Stomach (tissue), 9 donors: ENCODE data around the gene FUS. TPM values are rescaled to one million over a fixed set of nuclear protein-coding genes. Genes with fewer than 3 reads are reported as not detected.
A peak's percentile ranks its signal among the peaks of the same experiment; 100 is the strongest.

Experiments used
- DNase-seq, 2 donors: peaks; one replicate each; pipeline versions ENCODE4 v3.0.0 to v3.0.0-alpha.2; 2013 to 2019
- H3K27ac ChIP-seq, 5 donors: fragments of 200-600 bp in 4 of 5; sonication (generic) in 4 of 5; one replicate each; pipeline ENCODE4 v1.5.1; 2013 to 2019; ENCODE audit warnings: mild to moderate bottlenecking in 1 of 5, moderate library complexity in 1 of 5
- H3K27me3 ChIP-seq, 3 donors: fragments of 200-600 bp; sonication (generic); one replicate each; pipeline ENCODE4 v1.5.1; 2017 to 2019; ENCODE audit warnings: mixed run types in 1 of 3
- H3K36me3 ChIP-seq, 4 donors: fragments of 200-600 bp; sonication (generic); 1 replicate in 3 of 4; 2 replicates in 1 of 4; pipeline ENCODE4 v1.5.1; 2016 to 2019
- H3K4me1 ChIP-seq, 4 donors: fragments of 200-600 bp; sonication (generic); one replicate each; pipeline ENCODE4 v1.5.1; 2016 to 2019
- H3K4me3 ChIP-seq, 4 donors: fragments of 200-600 bp; sonication (generic) in 3 of 4; one replicate each; pipeline ENCODE4 v1.5.1; 2016 to 2019; ENCODE audit warnings: mild to moderate bottlenecking in 1 of 4
- H3K9me3 ChIP-seq, 4 donors: fragments of 200-600 bp; sonication (generic); one replicate each; pipeline ENCODE4 v1.5.1; 2016 to 2019
- EP300 ChIP-seq: sonication (generic); formaldehyde crosslinking; IDR thresholded peaks from one replicate; pipeline ENCODE4 v1.6.1; 2017; ENCODE audit warnings: antibody characterized with exemption
- POLR2A ChIP-seq, 4 donors: fragments of 450-650 bp; IDR thresholded peaks; one replicate each; pipeline ENCODE4 v1.6.1; 2016; ENCODE audit warnings: antibody characterized with exemption in 4 of 4, control low read depth in 2 of 4, mild to moderate bottlenecking in 1 of 4, moderate library complexity in 1 of 4
- POLR2AphosphoS5 ChIP-seq, 3 donors: sonication (generic); formaldehyde crosslinking; IDR thresholded peaks; one replicate each; pipeline ENCODE4 v1.6.1; 2016; ENCODE audit warnings: antibody characterized with exemption in 3 of 3
- WGBS, 5 donors: extraction: QIAGEN DNeasy Blood & Tissue Kit in 3 of 5; methylation state at CpG; one replicate each; pipeline versions ENCODE4 v1.1.5 to v1.1.7; 2013 to 2018; 5-methylcytosine and 5-hydroxymethylcytosine counted together
- intact Hi-C: fragments of 100-400 bp; cut with DNase I; formaldehyde crosslinking; loops from one replicate; pipeline ENCODE4 v1.15.1; 2023; ENCODE audit warnings: low total_unique reads
- polyA plus RNA-seq, 3 donors: library from polyadenylated mRNA; stranded (reverse); fragments of 200-250 nt; gene quantifications; one replicate each; pipeline ENCODE4 v1.2.3, GENCODE V29; 2013
- total RNA-seq, 5 donors: library from RNA; depleted of rRNA; stranded (reverse); fragments of >200 nt; gene quantifications; one replicate each; pipeline versions ENCODE4 v1.1.0 to v1.2.3, GENCODE V29; 2014 to 2016
- TF ChIP-seq, protein P1 (sequence below), 7 experiments: fragments of 450-650 bp in 4 of 7; fragments of 200-600 bp in 3 of 7; sonication (generic) in 3 of 7; IDR thresholded peaks; one replicate each; pipeline ENCODE4 v1.5.1; 2016 to 2019; ENCODE audit warnings: antibody characterized with exemption in 7 of 7, control low read depth in 2 of 7, mild to moderate bottlenecking in 1 of 7
- donor health status: healthy with polysubstance abuse.
- donor health status: Bipolar disorder and iron deficiency.
- donor health status: healthy.

Gene FUS
- total and polyA plus RNA-seq, 8 donors: 41.1 to 175 (median 122) TPM

GRCh38 chr16:31183432-31184428 is 3.8 kb downstream of the FUS start:
- peak overlapping the region in 1 of 4 donors; percentile 80 for H3K4me3 ChIP-seq
- WGBS, 5 donors: 68 to 80% (median 77%) methylated on average over 10 of the region's 10 CpGs
- peaks cover 64 to 66% (median 66%) of the 10 kb centered on the region in 4 donors for H3K36me3 ChIP-seq
- H3K27me3 ChIP-seq: no peaks in the 10 kb centered on the region
- TF ChIP-seq POLR2A (IDR thresholded peaks at IDR 0.05): no peak
- no peak for TF ChIP-seq EP300
- TF ChIP-seq POLR2AphosphoS5 (IDR thresholded peaks at IDR 0.05): no peak
- TF ChIP-seq, protein P1, sequence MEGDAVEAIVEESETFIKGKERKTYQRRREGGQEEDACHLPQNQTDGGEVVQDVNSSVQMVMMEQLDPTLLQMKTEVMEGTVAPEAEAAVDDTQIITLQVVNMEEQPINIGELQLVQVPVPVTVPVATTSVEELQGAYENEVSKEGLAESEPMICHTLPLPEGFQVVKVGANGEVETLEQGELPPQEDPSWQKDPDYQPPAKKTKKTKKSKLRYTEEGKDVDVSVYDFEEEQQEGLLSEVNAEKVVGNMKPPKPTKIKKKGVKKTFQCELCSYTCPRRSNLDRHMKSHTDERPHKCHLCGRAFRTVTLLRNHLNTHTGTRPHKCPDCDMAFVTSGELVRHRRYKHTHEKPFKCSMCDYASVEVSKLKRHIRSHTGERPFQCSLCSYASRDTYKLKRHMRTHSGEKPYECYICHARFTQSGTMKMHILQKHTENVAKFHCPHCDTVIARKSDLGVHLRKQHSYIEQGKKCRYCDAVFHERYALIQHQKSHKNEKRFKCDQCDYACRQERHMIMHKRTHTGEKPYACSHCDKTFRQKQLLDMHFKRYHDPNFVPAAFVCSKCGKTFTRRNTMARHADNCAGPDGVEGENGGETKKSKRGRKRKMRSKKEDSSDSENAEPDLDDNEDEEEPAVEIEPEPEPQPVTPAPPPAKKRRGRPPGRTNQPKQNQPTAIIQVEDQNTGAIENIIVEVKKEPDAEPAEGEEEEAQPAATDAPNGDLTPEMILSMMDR (IDR thresholded peaks at IDR 0.05): no peak
- H3K27ac ChIP-seq: no peak overlapping the region
- peaks cover 23 to 71% (median 54%) of the 10 kb centered on the region in 4 donors for H3K4me1 ChIP-seq
- no peak for DNase-seq
- intact Hi-C loops: loop anchor here (10.0 kb wide), 1 partner anchor 271 kb away; the partner anchor contains the start of gene ARMC5
- H3K9me3 ChIP-seq: no peaks in the 10 kb centered on the region

DNA sequence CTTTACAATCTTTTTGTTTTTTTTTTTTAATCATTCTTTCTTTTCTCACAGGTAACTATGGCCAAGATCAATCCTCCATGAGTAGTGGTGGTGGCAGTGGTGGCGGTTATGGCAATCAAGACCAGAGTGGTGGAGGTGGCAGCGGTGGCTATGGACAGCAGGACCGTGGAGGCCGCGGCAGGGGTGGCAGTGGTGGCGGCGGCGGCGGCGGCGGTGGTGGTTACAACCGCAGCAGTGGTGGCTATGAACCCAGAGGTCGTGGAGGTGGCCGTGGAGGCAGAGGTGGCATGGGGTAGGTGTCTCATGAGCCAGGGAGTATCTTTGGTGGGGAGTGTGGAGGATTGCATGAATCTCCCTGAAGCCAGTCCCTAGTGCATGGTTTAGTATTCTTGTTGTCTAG is 4.9 kb downstream of the FUS start:
- no peak for DNase-seq
- 93 to 96% (median 95%) methylated on average over 14 of the region's 14 CpGs for WGBS, 5 donors
- no peaks in the 10 kb centered on the region for H3K9me3 ChIP-seq
- no peak overlapping the region for H3K27ac ChIP-seq
- H3K36me3 ChIP-seq: peaks cover 76 to 78% (median 77%) of the 10 kb centered on the region in 4 donors
- no peak for TF ChIP-seq POLR2AphosphoS5 (IDR thresholded peaks at IDR 0.05)
- TF ChIP-seq, protein P1 (IDR thresholded peaks at IDR 0.05): no peak
- TF ChIP-seq EP300: no peak
- TF ChIP-seq POLR2A (IDR thresholded peaks at IDR 0.05): no peak
- intact Hi-C loops: loop anchor here (10.0 kb wide), 1 partner anchor 270 kb away; the partner anchor contains the start of gene ARMC5
- H3K27me3 ChIP-seq: no peaks in the 10 kb centered on the region
- H3K4me1 ChIP-seq: peaks cover 23 to 65% (median 48%) of the 10 kb centered on the region in 4 donors
- H3K4me3 ChIP-seq: no peak overlapping the region

DNA sequence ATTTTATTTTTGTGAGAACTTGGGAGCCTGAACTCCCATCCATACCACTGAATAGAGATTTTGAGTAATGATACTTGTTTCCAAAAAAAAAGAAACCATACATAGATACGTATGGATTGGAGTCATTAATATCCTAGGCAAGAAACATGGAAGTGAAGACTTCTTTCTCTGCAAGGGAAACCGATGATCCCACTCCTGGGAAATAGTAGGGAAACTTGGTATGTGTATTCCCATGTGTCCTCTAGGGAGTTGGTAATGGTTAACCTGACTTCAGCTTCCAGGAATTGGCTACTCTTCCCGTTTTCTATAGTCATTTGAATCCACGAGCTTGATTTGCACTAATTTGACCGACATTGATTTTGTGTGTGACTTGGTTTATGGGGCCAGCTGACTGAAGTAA is 5.4 kb downstream of the FUS start:
- 61 to 76% (median 70%) methylated on average over 5 of the region's 5 CpGs for WGBS, 5 donors
- TF ChIP-seq POLR2AphosphoS5 (IDR thresholded peaks at IDR 0.05) (no peak), POLR2A (IDR thresholded peaks at IDR 0.05) (no peak), EP300 (no peak)
- TF ChIP-seq, protein P1 (IDR thresholded peaks at IDR 0.05): no peak
- Histone ChIP-seq H3K9me3 (no peaks in the 10 kb centered on the region), H3K36me3 (peaks cover 80 to 82% (median 82%) of the 10 kb centered on the region in 4 donors), H3K4me3 (no peak overlapping the region), H3K4me1 (peaks cover 23 to 65% (median 48%) of the 10 kb centered on the region in 4 donors), H3K27ac (no peak overlapping the region), H3K27me3 (no peaks in the 10 kb centered on the region)
- intact Hi-C loops: loop anchor here (10.0 kb wide), 1 partner anchor 269 kb away; the partner anchor contains the start of gene ARMC5
- no peak for DNase-seq

DNA sequence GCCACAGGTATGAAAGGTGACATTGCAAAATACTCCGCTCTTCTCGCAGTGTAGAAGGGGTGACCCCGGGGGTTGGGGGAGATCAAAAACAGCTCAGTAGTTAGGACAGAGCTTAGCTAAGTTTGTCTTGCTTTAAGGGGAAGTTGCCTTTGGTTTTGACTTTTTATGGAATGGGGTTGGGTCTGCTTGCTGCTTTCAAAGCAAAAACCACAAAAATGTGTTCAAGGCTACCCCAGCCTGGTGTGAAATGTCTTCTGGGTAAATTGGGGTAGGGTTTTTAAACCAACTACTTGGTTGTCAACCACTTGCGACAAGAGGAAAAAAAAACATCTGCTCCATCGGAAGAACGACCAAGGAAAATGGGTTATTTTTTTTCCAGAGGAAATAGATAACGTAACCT is 6.2 kb downstream of the FUS start:
- no peaks in the 10 kb centered on the region for H3K27me3 ChIP-seq
- intact Hi-C loops: loop anchor here (10.0 kb wide), 1 partner anchor 269 kb away; the partner anchor contains the start of gene ARMC5
- H3K9me3 ChIP-seq: no peaks in the 10 kb centered on the region
- TF ChIP-seq, protein P1 (IDR thresholded peaks at IDR 0.05): no peak
- TF ChIP-seq POLR2AphosphoS5 (IDR thresholded peaks at IDR 0.05) (no peak), EP300 (no peak), POLR2A (IDR thresholded peaks at IDR 0.05) (no peak)
- H3K27ac ChIP-seq: no peak overlapping the region
- H3K36me3 ChIP-seq: peaks cover 89 to 91% (median 90%) of the 10 kb centered on the region in 4 donors
- no peak for DNase-seq
- no peak overlapping the region for H3K4me3 ChIP-seq
- H3K4me1 ChIP-seq: peaks cover 22 to 63% (median 42%) of the 10 kb centered on the region in 4 donors
- WGBS, 5 donors: 78 to 83% (median 79%) methylated on average over 7 of the region's 7 CpGs
